SK-N-MC (cell line): ENCODE results near the gene KRTAP1-1.

ENCODE experiments used
- DNase-seq: peaks from one replicate; pipeline ENCODE4 v3.0.0-alpha.2; 2011; ENCODE audit warnings: low read depth, low spot score
- H3K27ac ChIP-seq: fragments of 200-600 bp; sonication (generic); 2 replicates; pipeline ENCODE4 v1.5.1; 2016; ENCODE audit warnings: mixed run types
- H3K36me3 ChIP-seq: fragments of 200-600 bp; sonication (generic); 2 replicates; pipeline ENCODE4 v1.6.1; 2017; ENCODE audit warnings: antibody characterized with exemption, low read length, mixed read lengths; ENCODE audit not compliant: insufficient read depth
- H3K4me3 ChIP-seq: fragments of 200-600 bp; sonication (generic); 2 replicates; pipeline ENCODE4 v1.5.1; 2016
- H3K9ac ChIP-seq: fragments of 200-600 bp; sonication (generic); 2 replicates; pipeline ENCODE4 v1.8.0; 2017; ENCODE audit warnings: mixed run types, mixed read lengths; ENCODE audit not compliant: insufficient read length
- H3K9me3 ChIP-seq: fragments of 200-600 bp; sonication (generic); 2 replicates; pipeline ENCODE4 v1.6.1; 2017; ENCODE audit warnings: low read depth, mild to moderate bottlenecking, antibody characterized with exemption, low read length, moderate library complexity, mixed read lengths
- EZH2 ChIP-seq: fragments of 200-600 bp; sonication (generic); IDR thresholded peaks from one replicate; pipeline ENCODE4 v1.6.1; 2017; ENCODE audit warnings: antibody characterized with exemption
- FOXP2 ChIP-seq: optimal IDR thresholded peaks from 2 replicates; pipeline ENCODE3; 2011; ENCODE audit warnings: mild to moderate bottlenecking, moderate library complexity; ENCODE audit not compliant: insufficient read depth; ENCODE audit errors: extremely low read length, control extremely low read depth
- POLR2AphosphoS5 ChIP-seq: IDR thresholded peaks from 2 replicates; pipeline ENCODE4 v1.6.1; 2012; ENCODE audit warnings: mild to moderate bottlenecking, low read depth, low read length, borderline replicate concordance

The KRTAP1-1 gene

DNA sequence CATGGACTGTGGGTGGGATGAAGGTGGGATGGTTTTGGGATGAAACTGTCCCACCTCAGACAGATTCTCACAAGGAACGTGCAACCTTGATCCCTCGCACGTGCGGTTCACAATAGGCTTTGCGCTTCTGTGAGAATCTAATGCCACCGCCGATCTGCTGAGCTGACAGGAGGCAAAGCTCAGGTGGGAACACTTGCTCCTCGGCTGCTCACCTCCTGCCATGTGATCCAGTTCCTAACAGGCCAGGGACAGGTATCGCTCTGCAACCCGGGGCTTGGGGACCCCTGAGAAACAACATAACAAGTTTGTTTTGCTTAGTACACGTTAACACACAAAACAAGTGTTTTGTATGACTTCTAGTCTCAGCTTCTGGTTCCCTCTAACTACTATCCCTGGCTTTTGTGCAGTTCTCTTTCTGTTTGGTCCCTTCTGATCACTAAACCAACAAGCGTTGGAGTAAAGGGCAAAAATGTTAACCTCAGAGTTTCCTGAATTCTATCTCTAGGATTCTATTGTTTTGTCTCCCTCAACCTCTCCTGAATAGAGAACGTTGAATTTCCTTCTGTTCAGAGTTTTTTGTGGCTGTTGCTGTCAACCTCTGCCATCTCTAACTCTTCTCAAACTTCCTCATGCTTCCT, 24.6 kb downstream of the KRTAP1-1 start:
- no peak for DNase-seq
- Histone ChIP-seq H3K9me3 (no peaks in the 10 kb centered on the region), H3K9ac (no peak overlapping the region), H3K4me3 (no peak overlapping the region), H3K27ac (no peak overlapping the region), H3K36me3 (no peaks in the 10 kb centered on the region)
- TF ChIP-seq POLR2AphosphoS5, result no peak
- TF ChIP-seq EZH2, result no peak
- TF ChIP-seq FOXP2, result no peak

DNA sequence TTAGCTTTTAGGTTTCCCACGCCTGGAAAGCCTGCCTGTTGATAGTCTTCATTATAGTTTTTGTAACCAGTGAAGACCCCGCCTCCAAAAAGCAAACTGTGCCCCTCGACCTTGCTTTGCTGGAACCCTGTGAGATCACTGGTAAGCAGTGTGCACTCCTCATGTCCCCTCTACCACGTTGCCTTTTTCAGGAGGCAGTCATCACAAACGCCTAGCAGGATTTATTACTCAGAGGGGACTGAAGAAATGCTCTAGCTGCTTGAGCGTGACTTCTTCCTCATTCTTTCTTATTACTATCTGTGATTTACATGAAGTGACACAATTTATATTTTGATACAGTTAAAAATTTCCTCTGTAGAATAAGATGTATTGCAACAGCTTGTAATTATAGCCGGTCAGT, 25.8 kb downstream of the KRTAP1-1 start:
- TF ChIP-seq POLR2AphosphoS5 (no peak), EZH2 (no peak), FOXP2 (no peak)
- no peak overlapping the region for H3K9ac ChIP-seq
- no peak overlapping the region for H3K4me3 ChIP-seq

DNA sequence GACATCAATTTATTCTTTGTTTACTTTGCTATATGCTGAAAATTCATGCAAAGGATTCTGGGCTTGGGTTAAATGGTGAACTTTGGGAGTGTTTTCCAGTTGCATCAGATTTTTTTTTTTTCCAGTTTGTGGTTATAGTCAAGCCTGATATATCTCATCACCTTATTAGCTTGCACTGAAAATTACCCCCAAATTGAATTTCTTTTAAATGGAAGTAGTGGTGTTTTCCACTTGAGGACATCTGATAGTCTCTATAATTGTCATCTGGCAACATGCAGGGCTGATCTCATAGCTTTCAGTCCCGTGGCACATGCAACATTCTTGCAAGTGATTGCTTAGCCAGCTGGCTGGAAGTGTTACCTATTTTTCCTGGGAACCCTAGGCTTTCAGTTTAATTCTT, 27.6 kb downstream of the KRTAP1-1 start:
- Histone ChIP-seq H3K4me3 (peak overlapping the region; percentile 23), H3K27ac (peak overlapping the region; percentile 95), H3K9me3 (no peaks in the 10 kb centered on the region), H3K9ac (peak overlapping the region; percentile 51), H3K36me3 (no peaks in the 10 kb centered on the region)
- TF ChIP-seq EZH2 (no peak), FOXP2 (no peak), POLR2AphosphoS5 (no peak)
- DNase-seq, result no peak

More for the DNA sequence above, 25.8 kb downstream of the KRTAP1-1 start:
- DNase-seq, result no peak
- no peak overlapping the region for H3K27ac ChIP-seq
- no peaks in the 10 kb centered on the region for H3K9me3 ChIP-seq
- H3K36me3 ChIP-seq, result no peaks in the 10 kb centered on the region

DNA sequence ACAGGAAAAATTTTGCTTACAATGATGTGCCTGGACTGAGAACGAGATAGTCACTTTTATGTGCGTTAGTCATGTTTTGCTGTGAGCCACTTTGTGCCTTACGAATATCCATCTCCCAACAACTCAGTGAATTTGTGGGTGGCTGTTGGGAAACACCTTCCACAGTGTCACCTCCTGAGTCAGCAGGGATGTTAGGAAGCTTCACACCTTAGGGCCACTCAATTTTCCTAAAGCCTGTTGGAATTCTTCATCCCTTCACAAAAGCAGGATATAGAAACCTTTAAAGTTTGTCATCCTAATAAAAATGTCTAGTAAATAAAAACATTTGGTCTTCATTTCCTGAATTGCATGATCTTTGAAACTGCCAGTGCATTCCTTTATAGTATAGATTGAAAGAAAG, 28.1 kb downstream of the KRTAP1-1 start:
- no peaks in the 10 kb centered on the region for H3K9me3 ChIP-seq
- no peaks in the 10 kb centered on the region for H3K36me3 ChIP-seq
- H3K27ac ChIP-seq, result peak overlapping the region; percentile 95
- TF ChIP-seq EZH2 (no peak), POLR2AphosphoS5 (no peak), FOXP2 (no peak)
- DNase-seq, result peak; percentile 37
- peak overlapping the region; percentile 23; the same call in 1 of the 2 replicates for H3K4me3 ChIP-seq
- no peak overlapping the region for H3K9ac ChIP-seq

DNA sequence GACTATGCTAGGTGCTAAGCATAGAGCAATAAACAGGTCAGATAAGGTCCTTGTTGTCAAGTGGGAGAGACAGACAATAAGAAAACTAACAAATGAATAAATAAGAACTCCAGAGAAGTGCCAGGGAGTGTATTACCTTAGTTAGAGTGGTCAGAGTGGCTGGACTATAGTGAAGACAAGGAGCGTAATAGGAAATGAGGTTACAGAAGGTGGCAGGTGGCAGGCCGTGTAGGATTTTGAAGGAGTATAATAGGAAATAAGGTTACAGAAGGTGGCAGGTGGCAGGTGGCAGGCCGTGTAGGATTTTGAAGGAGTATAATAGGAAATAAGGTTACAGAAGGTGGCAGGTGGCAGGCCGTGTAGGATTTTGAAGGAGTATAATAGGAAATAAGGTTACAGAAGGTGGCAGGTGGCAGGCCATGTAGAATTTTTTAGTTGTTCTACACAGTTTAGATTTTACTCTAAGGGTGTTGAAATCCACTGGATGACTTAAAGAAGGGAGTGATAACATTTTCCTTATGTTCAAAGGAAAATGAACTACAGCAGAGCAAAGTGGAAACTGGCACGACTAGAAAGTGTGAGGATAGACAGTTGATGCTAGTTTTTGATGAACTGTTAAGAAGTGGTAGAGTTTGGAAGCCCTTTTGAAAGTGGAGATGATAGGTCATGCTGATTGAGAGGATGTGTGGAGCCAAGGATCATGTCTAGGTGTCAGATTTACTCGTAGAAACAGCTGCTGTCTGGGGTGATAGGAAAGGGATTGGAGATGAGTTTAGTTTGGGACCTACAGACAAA, 28.7 kb downstream of the KRTAP1-1 start:
- no peaks in the 10 kb centered on the region for H3K9me3 ChIP-seq
- no peaks in the 10 kb centered on the region for H3K36me3 ChIP-seq
- no peak for DNase-seq
- peak overlapping the region; percentile 23; the same call in 1 of the 2 replicates for H3K4me3 ChIP-seq
- TF ChIP-seq POLR2AphosphoS5, result no peak
- no peak for TF ChIP-seq EZH2
- TF ChIP-seq FOXP2, result no peak
- peak overlapping the region; percentile 95 for H3K27ac ChIP-seq
- H3K9ac ChIP-seq, result no peak overlapping the region

DNA sequence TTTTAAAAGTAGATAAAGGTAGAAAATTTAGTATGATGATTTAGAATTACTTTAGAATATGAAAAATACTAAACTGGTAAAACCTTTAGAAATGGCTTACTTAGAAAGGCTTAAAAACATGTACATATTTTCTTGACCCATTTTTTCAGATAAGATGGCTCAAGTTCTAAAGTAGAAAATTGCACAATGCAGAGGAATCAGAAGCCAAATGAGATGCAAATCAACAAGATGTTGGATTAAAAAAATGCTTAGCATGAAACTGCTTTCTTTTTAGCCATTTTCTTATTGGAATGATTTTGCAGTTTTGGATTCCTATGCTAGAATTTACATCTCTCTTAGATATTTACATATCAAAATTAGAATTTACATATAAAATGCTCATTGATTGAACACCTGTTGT, 30.8 kb downstream of the KRTAP1-1 start:
- DNase-seq, result no peak
- H3K9me3 ChIP-seq, result no peaks in the 10 kb centered on the region
- H3K4me3 ChIP-seq, result no peak overlapping the region
- H3K36me3 ChIP-seq, result no peaks in the 10 kb centered on the region
- peak overlapping the region; percentile 56; the same call in 1 of the 2 replicates for H3K27ac ChIP-seq
- TF ChIP-seq FOXP2 (no peak), POLR2AphosphoS5 (no peak), EZH2 (no peak)
- H3K9ac ChIP-seq, result no peak overlapping the region

DNA sequence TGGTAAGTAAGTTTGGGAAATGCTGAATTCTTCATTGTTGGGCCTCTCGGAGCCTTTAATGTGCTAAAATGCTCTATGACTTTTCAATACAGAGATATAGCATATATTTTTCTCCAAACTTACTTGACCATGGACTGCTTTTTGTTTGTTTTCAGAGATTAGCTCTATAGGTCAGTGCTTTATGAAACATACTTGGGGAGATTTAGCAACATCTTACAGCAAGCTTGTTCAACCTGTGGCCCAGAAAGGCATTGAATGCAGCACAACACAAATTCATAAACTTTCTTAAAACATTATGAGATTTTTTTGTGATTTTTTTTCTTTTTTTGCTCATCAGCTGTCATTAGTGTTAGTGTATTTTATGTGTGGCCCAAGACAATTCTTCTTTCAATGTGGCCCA, 31.3 kb downstream of the KRTAP1-1 start:
- H3K9me3 ChIP-seq, result no peaks in the 10 kb centered on the region
- H3K4me3 ChIP-seq, result no peak overlapping the region
- no peaks in the 10 kb centered on the region for H3K36me3 ChIP-seq
- DNase-seq, result no peak
- H3K9ac ChIP-seq, result no peak overlapping the region
- H3K27ac ChIP-seq, result peak overlapping the region; percentile 56; the same call in 1 of the 2 replicates
- no peak for TF ChIP-seq POLR2AphosphoS5
- no peak for TF ChIP-seq EZH2
- no peak for TF ChIP-seq FOXP2

DNA sequence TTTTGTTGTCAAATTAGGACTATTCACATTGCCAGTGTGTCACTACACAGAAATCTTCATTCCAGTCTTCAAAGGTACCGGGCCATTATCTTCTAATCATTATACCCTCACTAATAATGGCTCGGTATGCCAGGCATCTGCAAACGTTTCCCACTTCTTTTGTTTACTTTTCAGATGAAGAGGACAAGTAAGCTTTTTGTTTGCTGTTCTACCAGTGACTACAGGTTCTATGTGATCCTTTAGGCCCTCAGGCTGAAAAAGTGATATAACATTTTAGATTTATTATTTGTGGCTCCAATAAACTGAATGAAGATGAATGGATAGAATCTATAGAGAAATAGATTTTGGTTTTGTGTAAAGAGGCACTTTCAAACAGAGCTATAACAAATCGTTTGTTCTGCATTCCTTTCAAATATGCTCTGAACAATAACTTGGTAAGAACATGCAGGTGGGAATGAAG, 31.9 kb downstream of the KRTAP1-1 start:
- TF ChIP-seq FOXP2, result no peak
- TF ChIP-seq POLR2AphosphoS5, result no peak
- no peak for TF ChIP-seq EZH2
- H3K27ac ChIP-seq, result peak overlapping the region; percentile 56; the same call in 1 of the 2 replicates
- no peak for DNase-seq
- H3K9me3 ChIP-seq, result no peaks in the 10 kb centered on the region
- H3K36me3 ChIP-seq, result no peaks in the 10 kb centered on the region
- no peak overlapping the region for H3K9ac ChIP-seq
- no peak overlapping the region for H3K4me3 ChIP-seq
